HEK293T (cell line): ENCODE results near the gene TRIOBP.

ENCODE experiments used
- CTCF ChIA-PET: fragments of 350-600 bp; formaldehyde crosslinking; extraction: SDS; loops from one replicate; lab custom pipeline; 2021; ENCODE audit warnings: antibody characterized with exemption, inconsistent platforms; lab: Yijun Ruan, JAX
- POLR2A ChIA-PET: fragments of 350-600 bp; formaldehyde crosslinking; extraction: SDS; loops from one replicate; lab custom pipeline; 2020; ENCODE audit warnings: antibody characterized with exemption, inconsistent platforms; lab: Yijun Ruan, JAX
- DNase-seq: peaks from one replicate; pipeline ENCODE4 v3.0.0; 2012; ENCODE audit warnings: mixed read lengths; ENCODE audit errors: extremely low spot score
- ARNT ChIP-seq: fragments of 450-650 bp; IDR thresholded peaks from 2 replicates; pipeline ENCODE4 v1.6.1; 2017; ENCODE audit warnings: mild to moderate bottlenecking
- BHLHE40 ChIP-seq: fragments of 450-650 bp; IDR thresholded peaks from 2 replicates; pipeline ENCODE4 v1.6.1; 2016; ENCODE audit warnings: mild to moderate bottlenecking, moderate library complexity, borderline replicate concordance
- CTBP1 ChIP-seq: fragments of 450-650 bp; IDR thresholded peaks from 2 replicates; pipeline ENCODE4 v1.6.1; 2016; ENCODE audit warnings: borderline replicate concordance
- ELF4 ChIP-seq: fragments of 450-650 bp; IDR thresholded peaks from 2 replicates; pipeline ENCODE4 v1.6.1; 2017; ENCODE audit warnings: antibody characterized with exemption
- FOXA1 ChIP-seq: fragments of 450-650 bp; IDR thresholded peaks from 2 replicates; pipeline ENCODE4 v1.6.1; 2016; ENCODE audit warnings: mild to moderate bottlenecking
- FOXK2 ChIP-seq: fragments of 450-650 bp; IDR thresholded peaks from 2 replicates; pipeline ENCODE4 v1.6.1; 2016; ENCODE audit warnings: mild to moderate bottlenecking
- FOXM1 ChIP-seq: fragments of 450-650 bp; IDR thresholded peaks from 2 replicates; pipeline ENCODE4 v1.6.1; 2017; ENCODE audit warnings: mild to moderate bottlenecking, borderline replicate concordance
- HDGF ChIP-seq: fragments of 450-650 bp; IDR thresholded peaks from 2 replicates; pipeline ENCODE4 v1.6.1; 2017; ENCODE audit warnings: antibody characterized with exemption, borderline replicate concordance
- L3MBTL2 ChIP-seq: fragments of 450-650 bp; conservative IDR thresholded peaks from 2 replicates; pipeline ENCODE4 v1.6.1; 2016; ENCODE audit warnings: mild to moderate bottlenecking
- LEF1 ChIP-seq: fragments of 450-650 bp; IDR thresholded peaks from 2 replicates; pipeline ENCODE4 v1.6.1; 2017; ENCODE audit warnings: mild to moderate bottlenecking, borderline replicate concordance
- NFRKB ChIP-seq: fragments of 450-650 bp; IDR thresholded peaks from 2 replicates; pipeline ENCODE4 v1.6.1; 2016; ENCODE audit warnings: mild to moderate bottlenecking, moderate library complexity
- PKNOX1 ChIP-seq: fragments of 450-650 bp; IDR thresholded peaks from 2 replicates; pipeline ENCODE4 v1.6.1; 2016
- SP1 ChIP-seq: fragments of 450-650 bp; IDR thresholded peaks from 2 replicates; pipeline ENCODE4 v1.6.1; 2017
- SUZ12 ChIP-seq: fragments of 450-650 bp; IDR thresholded peaks from 2 replicates; pipeline ENCODE4 v1.6.1; 2016; ENCODE audit warnings: mild to moderate bottlenecking
- TARDBP ChIP-seq: fragments of 450-650 bp; IDR thresholded peaks from 2 replicates; pipeline ENCODE4 v1.6.1; 2016
- ZNF384 ChIP-seq: fragments of 450-650 bp; IDR thresholded peaks from 2 replicates; pipeline ENCODE4 v1.6.1; 2016

Gene TRIOBP

GRCh38 chr22:37781434-37782059 lies 84.7 kb downstream of the TRIOBP start:
- TF ChIP-seq HDGF (no peak), SP1 (no peak), SUZ12 (no peak), LEF1 (no peak), ARNT (no peak), FOXK2 (no peak), NFRKB (no peak), CTBP1 (no peak), BHLHE40 (no peak), FOXA1 (no peak)
- CTCF ChIA-PET = interaction anchor here (1.1 to 1.7 kb wide), 3 partner anchors 11 to 19 kb away, joined by 4 to 5 read pairs (median 5); no protein-coding TSS in a partner anchor
- POLR2A ChIA-PET = interaction anchor here (0.8 to 1.1 kb wide), 2 partner anchors 23 to 26 kb away, joined by 3 to 6 read pairs; partner anchors contain the start of gene GCAT
- peak; percentile 45 for DNase-seq

GRCh38 chr22:37782340-37783168 lies 85.7 kb downstream of the TRIOBP start:
- DNase-seq = no peak
- ChIA-PET CTCF (interaction anchor here (0.6 to 1.5 kb wide), 4 partner anchors 9 to 1027 kb away, joined by 3 to 5 read pairs (median 3); no protein-coding TSS in a partner anchor), POLR2A (interaction anchor here (0.6 to 1.1 kb wide), 3 partner anchors 22 to 124 kb away, joined by 3 to 6 read pairs (median 4); partner anchors contain the start of gene PDXP)
- TF ChIP-seq FOXK2 = no peak
- no peak for TF ChIP-seq ZNF384
- no peak for TF ChIP-seq FOXM1
- TF ChIP-seq PKNOX1 = no peak
- TF ChIP-seq ARNT = no peak
- no peak for TF ChIP-seq SP1
- TF ChIP-seq TARDBP = no peak
- TF ChIP-seq L3MBTL2 = no peak
- TF ChIP-seq SUZ12 = no peak
- TF ChIP-seq LEF1 = no peak

- no peak for DNase-seq
- ChIA-PET CTCF (no interaction called here), POLR2A (no interaction called here)
- TF ChIP-seq ZNF384 (no peak), LEF1 (no peak), HDGF (no peak), SUZ12 (no peak), SP1 (no peak), TARDBP (no peak), ELF4 (no peak), BHLHE40 (no peak)
Measured at GRCh38 chr22:37784829-37785495, 88.1 kb downstream of the TRIOBP start.

GRCh38 chr22:37790234-37790633 lies 93.4 kb downstream of the TRIOBP start:
- CTCF ChIA-PET = no interaction called here
- POLR2A ChIA-PET = no interaction called here
- DNase-seq = no peak

GRCh38 chr22:37792494-37792893 lies 95.6 kb downstream of the TRIOBP start:
- TF ChIP-seq LEF1 (no peak), SP1 (no peak), FOXK2 (no peak), FOXA1 (no peak), ZNF384 (no peak), SUZ12 (no peak), ELF4 (no peak), L3MBTL2 (no peak), ARNT (no peak), PKNOX1 (no peak), CTBP1 (no peak), BHLHE40 (no peak)
- ChIA-PET POLR2A (interaction anchor here (0.6 to 1.8 kb wide), 2 partner anchors 13 to 134 kb away, joined by 3 to 6 read pairs; partner anchors contain the start of gene PDXP), CTCF (interaction anchor here (0.7 to 1.1 kb wide), 3 partner anchors 14 to 149 kb away, joined by 3 to 4 read pairs (median 3); no protein-coding TSS in a partner anchor)
- no peak for DNase-seq

More at GRCh38 chr22:37790234-37790633, 93.4 kb downstream of the TRIOBP start:
- TF ChIP-seq LEF1 (no peak), TARDBP (no peak), NFRKB (no peak), FOXA1 (no peak), PKNOX1 (no peak), CTBP1 (no peak), BHLHE40 (no peak), SP1 (no peak), HDGF (no peak), ARNT (no peak), SUZ12 (no peak), ZNF384 (no peak), FOXM1 (no peak), FOXK2 (no peak), ELF4 (no peak), L3MBTL2 (no peak)
